Right atrium auricular region (tissue), 2 donors: ENCODE data around the gene HADHA. TPM values are rescaled to one million over a fixed set of nuclear protein-coding genes. Genes with fewer than 3 reads are reported as not detected.

ENCODE experiments used
- DNase-seq: peaks from one replicate; pipeline ENCODE4 v3.0.0-alpha.2; 2019; ENCODE audit warnings: low spot score
- H3K27ac ChIP-seq, 2 donors: fragments of 200-600 bp; sonication (generic); 1 replicate in 1 of 2; 2 replicates in 1 of 2; pipeline ENCODE4 v1.5.1; 2016 to 2019
- H3K27me3 ChIP-seq, 2 donors: fragments of 200-600 bp; sonication (generic); one replicate each; pipeline versions ENCODE4 v1.5.1 to v1.6.0; 2017 to 2019
- H3K36me3 ChIP-seq: fragments of 200-600 bp; sonication (generic); one replicate; pipeline ENCODE4 v1.5.1; 2016
- H3K4me1 ChIP-seq, 2 donors: fragments of 200-600 bp; sonication (generic); one replicate each; pipeline versions ENCODE4 v1.5.1 to v1.6.0; 2017 to 2019
- H3K4me3 ChIP-seq, 2 donors: fragments of 200-600 bp; sonication (generic); 1 replicate in 1 of 2; 2 replicates in 1 of 2; pipeline ENCODE4 v1.5.1; 2017 to 2019; ENCODE audit warnings: mild to moderate bottlenecking in 1 of 2, moderate library complexity in 1 of 2
- H3K9me3 ChIP-seq, 2 donors: fragments of 200-600 bp; sonication (generic); one replicate each; pipeline ENCODE4 v1.5.1; 2019
- total RNA-seq, 2 donors: library from RNA; depleted of rRNA; stranded (reverse); fragments of >200 nt; gene quantifications; one replicate each; pipeline ENCODE4 v1.1.0, GENCODE V29; 2016
- TF ChIP-seq, protein P1 (sequence below), 2 donors: fragments of 200-600 bp; sonication (generic); IDR thresholded peaks; one replicate each; pipeline ENCODE4 v1.5.1; 2019; ENCODE audit warnings: antibody characterized with exemption in 2 of 2

Gene HADHA
- total RNA-seq, 2 donors from 2014 or later = 333 to 364 TPM

DNA sequence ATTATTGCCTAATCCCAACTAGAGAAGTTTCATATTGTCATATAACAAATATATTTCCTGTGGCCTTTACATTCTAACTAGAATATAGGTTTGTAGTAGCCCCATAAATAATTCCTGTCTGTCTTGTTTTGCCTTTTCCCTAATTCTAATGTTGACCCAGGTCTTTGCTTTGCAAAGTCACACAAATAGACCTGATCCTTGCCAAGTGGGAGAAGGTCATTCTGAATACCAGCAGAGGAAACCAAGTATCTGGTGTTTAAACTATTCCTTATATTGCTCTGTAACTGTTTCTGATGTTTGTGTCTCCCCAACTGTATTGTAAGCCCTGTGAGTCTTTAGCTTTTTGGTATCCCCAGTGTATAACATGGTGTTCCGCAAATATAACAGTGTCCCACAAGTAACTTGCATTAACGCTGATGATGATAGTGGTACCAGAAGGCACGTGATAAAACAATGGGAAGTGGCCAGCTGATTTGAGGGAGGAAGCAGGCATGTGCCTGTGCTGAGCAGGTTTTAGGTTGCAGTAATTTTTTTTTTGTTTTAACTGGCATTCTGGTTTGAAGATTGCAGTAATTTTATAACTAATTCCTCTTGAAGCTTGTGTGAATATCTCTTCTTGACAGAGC, 11.4 kb upstream of the HADHA start:
- Histone ChIP-seq H3K9me3 (no peaks in the 10 kb centered on the region), H3K4me1 (peaks cover 0 to 37% of the 10 kb centered on the region in 2 donors), H3K27ac (peak overlapping the region; percentile 64 to 91), H3K27me3 (no peaks in the 10 kb centered on the region), H3K4me3 (no peak overlapping the region), H3K36me3 (peaks cover 47% of the 10 kb centered on the region)
- TF ChIP-seq, protein P1, sequence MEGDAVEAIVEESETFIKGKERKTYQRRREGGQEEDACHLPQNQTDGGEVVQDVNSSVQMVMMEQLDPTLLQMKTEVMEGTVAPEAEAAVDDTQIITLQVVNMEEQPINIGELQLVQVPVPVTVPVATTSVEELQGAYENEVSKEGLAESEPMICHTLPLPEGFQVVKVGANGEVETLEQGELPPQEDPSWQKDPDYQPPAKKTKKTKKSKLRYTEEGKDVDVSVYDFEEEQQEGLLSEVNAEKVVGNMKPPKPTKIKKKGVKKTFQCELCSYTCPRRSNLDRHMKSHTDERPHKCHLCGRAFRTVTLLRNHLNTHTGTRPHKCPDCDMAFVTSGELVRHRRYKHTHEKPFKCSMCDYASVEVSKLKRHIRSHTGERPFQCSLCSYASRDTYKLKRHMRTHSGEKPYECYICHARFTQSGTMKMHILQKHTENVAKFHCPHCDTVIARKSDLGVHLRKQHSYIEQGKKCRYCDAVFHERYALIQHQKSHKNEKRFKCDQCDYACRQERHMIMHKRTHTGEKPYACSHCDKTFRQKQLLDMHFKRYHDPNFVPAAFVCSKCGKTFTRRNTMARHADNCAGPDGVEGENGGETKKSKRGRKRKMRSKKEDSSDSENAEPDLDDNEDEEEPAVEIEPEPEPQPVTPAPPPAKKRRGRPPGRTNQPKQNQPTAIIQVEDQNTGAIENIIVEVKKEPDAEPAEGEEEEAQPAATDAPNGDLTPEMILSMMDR (IDR thresholded peaks at IDR 0.05) = no peak
- no peak for DNase-seq

DNA sequence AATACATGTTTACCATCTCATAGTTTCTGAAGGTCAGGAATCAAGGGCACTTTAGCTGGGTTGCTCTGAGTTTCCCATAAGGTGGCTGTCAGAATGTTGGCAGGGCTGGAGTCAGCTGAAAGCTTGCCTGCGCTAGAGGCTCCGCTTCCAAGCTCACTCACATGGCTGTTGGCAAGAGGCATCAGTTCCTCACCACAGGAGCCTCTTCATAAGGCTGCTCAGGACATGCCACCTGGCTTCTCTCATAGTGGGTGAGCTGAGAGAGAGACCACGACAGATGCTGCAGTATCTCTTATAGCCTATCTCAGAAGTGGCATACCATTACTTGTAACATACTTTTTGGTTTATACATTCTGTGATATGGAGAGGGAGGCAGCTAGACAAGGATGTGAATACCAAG, 7.5 kb upstream of the HADHA start:
- no peak for DNase-seq
- peaks cover 0 to 38% of the 10 kb centered on the region in 2 donors for H3K4me1 ChIP-seq
- TF ChIP-seq, protein P1 (IDR thresholded peaks at IDR 0.05) = no peak

DNA sequence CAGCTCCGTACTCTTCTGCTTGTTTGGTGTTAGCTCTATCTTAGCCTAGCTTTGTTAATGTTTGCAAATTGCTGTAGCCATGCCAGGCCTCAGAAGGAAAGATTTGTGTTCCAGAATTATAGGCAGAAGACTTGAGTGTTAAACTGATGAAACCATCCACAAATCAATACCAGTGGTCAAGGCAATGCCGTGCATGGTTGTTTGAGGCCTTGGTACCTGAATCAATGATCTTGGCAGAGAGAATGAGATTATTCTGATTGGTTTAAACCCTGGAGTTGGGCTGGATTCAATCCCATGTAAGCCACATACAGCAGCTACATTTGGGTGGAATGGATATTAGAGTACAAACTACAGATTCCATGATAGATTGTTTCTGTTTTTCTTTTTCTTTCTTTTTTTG, 5.2 kb upstream of the HADHA start:
- Histone ChIP-seq H3K27ac (peak overlapping the region; percentile 33 to 91), H3K4me1 (peaks cover 0 to 38% of the 10 kb centered on the region in 2 donors), H3K4me3 (no peak overlapping the region), H3K36me3 (peaks cover 5% of the 10 kb centered on the region), H3K9me3 (no peaks in the 10 kb centered on the region), H3K27me3 (no peaks in the 10 kb centered on the region)
- TF ChIP-seq, protein P1 (IDR thresholded peaks at IDR 0.05) = no peak
- no peak for DNase-seq

More for the DNA sequence above, 7.5 kb upstream of the HADHA start:
- Histone ChIP-seq H3K27ac (peak overlapping the region; percentile 79 to 91), H3K27me3 (no peaks in the 10 kb centered on the region), H3K4me3 (no peak overlapping the region), H3K9me3 (no peaks in the 10 kb centered on the region), H3K36me3 (peaks cover 15% of the 10 kb centered on the region)

DNA sequence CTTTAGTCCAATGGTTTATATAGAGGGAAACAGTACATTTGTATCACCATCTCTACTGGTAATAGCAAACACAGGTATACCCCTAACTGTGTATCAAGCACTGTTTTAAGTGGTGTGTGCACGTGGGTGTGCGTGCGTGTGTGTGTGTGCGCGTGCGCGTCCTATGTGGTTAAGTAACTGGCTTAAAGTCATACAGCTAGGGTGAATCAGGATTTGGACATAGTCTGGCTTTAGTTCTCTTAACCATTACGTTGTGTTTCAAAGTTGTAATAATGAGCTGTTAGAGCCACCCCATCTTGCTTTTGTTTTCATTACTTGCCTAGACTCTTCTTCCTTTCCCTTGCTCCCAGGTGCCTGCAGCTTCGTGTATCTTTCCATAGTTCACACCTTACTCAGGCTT, 2.4 kb upstream of the HADHA start:
- peak overlapping the region; percentile 93 to 96 for H3K27ac ChIP-seq
- peaks cover 0 to 40% of the 10 kb centered on the region in 2 donors for H3K4me1 ChIP-seq
- H3K4me3 ChIP-seq = peak overlapping the region; percentile 77 to 81
- H3K9me3 ChIP-seq = no peaks in the 10 kb centered on the region
- no peaks in the 10 kb centered on the region for H3K36me3 ChIP-seq
- H3K27me3 ChIP-seq = no peaks in the 10 kb centered on the region
- TF ChIP-seq, protein P1 (IDR thresholded peaks at IDR 0.05) = no peak
- no peak for DNase-seq

DNA sequence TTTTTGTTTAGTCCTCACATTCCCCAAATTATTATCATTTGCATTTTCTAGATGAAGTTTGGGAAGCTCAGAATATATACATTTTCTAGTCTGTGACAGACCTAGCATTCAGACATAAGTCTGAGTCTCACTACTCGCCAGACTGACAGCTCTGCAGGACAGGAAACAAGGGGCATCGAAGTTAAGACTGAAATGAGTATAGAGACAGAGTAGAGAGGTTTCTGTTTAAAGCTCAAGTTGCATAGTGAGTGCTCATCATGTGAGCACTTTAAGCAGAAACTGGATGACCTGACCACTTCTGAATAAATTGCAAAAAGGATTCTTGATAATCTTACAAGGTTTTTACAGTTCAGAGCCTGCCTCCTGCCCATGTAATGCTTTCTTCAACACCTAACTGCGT, 1.4 kb upstream of the HADHA start:
- Histone ChIP-seq H3K27me3 (no peaks in the 10 kb centered on the region), H3K27ac (peak overlapping the region; percentile 93 to 96), H3K36me3 (no peaks in the 10 kb centered on the region), H3K4me1 (peaks cover 0 to 38% of the 10 kb centered on the region in 2 donors), H3K9me3 (no peaks in the 10 kb centered on the region), H3K4me3 (peak overlapping the region; percentile 77 to 81)
- DNase-seq = no peak
- TF ChIP-seq, protein P1 (IDR thresholded peaks at IDR 0.05) = no peak
